HepG2 (cell line): ENCODE measurements around the gene POLE. TPM values are rescaled to one million over a fixed set of nuclear protein-coding genes. Genes with fewer than 3 reads are reported as not detected.

Source experiments
- HNRNPLL ChIP-seq: fragments of 200-400 bp; formaldehyde crosslinking; IDR thresholded peaks from 2 replicates; pipeline ENCODE4 v1.6.1; 2017; ENCODE audit warnings: mild to moderate bottlenecking, low read depth, low read length; ENCODE audit not compliant: poor library complexity, severe bottlenecking
- NFYB ChIP-seq: sonication (generic); formaldehyde crosslinking; IDR thresholded peaks from 2 replicates; pipeline ENCODE4 v1.4.0; 2020; ENCODE audit warnings: missing genetic modification reagents
- RFXAP ChIP-seq: sonication (generic); formaldehyde crosslinking; IDR thresholded peaks from 2 replicates; pipeline ENCODE4 v1.4.0; 2020; ENCODE audit warnings: missing genetic modification reagents, borderline replicate concordance
- USF2 ChIP-seq, 2 experiments: sonication (generic) in 1 of 2; formaldehyde crosslinking in 1 of 2; IDR thresholded peaks; 2 replicates each; pipeline versions ENCODE4 v1.5.1 to v1.6.1; 2011 to 2020; ENCODE audit warnings: borderline replicate concordance in 1 of 2, low read depth in 1 of 2, low read length in 1 of 2, mild to moderate bottlenecking in 1 of 2, missing genetic modification reagents in 1 of 2, moderate library complexity in 1 of 2
- ZNF564 ChIP-seq: sonication (generic); formaldehyde crosslinking; IDR thresholded peaks from 2 replicates; pipeline ENCODE4 v1.8.1; 2023; ENCODE audit warnings: mild to moderate bottlenecking, missing genetic modification reagents
- polyA plus RNA-seq, 8 experiments: library from polyadenylated mRNA; depleted of rRNA in 3 of 8; stranded (reverse) in 7 of 8; unstranded in 1 of 8; fragments of >200 nt; fragmentation: Illumina TruSeq in 4 of 8; extraction: Trizol in 4 of 8; gene quantifications; 2 replicates each; pipeline versions ENCODE4 v1.2.1 to v1.2.3, GENCODE V29; 2011 to 2016; ENCODE audit warnings: low read depth in 4 of 8, missing spikeins in 1 of 8, mixed read lengths in 1 of 8; ENCODE audit not compliant: insufficient read depth in 1 of 8
- total RNA-seq, 5 experiments: library from RNA; depleted of rRNA; stranded (reverse); fragments of >200 nt; fragmentation: Illumina TruSeq; extraction: Trizol; gene quantifications; 2 replicates each; pipeline ENCODE4 v1.2.3, GENCODE V29; 2016; ENCODE audit warnings: low read depth in 1 of 5
- TF ChIP-seq, protein P1 (sequence below): IDR thresholded peaks from 2 replicates; pipeline ENCODE4 v1.4.0; 2020; ENCODE audit warnings: mild to moderate bottlenecking, missing genetic modification reagents
- TF ChIP-seq, protein P2 (sequence below): sonication (generic); formaldehyde crosslinking; IDR thresholded peaks from 2 replicates; pipeline ENCODE4 v1.5.0; 2020; ENCODE audit warnings: missing genetic modification reagents
- TF ChIP-seq, protein P3 (sequence below): IDR thresholded peaks from 2 replicates; pipeline ENCODE4 v1.6.1; 2016; ENCODE audit warnings: control low read depth
- TF ChIP-seq, protein P4 (sequence below): sonication (generic); formaldehyde crosslinking; IDR thresholded peaks from 2 replicates; pipeline ENCODE4 v1.4.0; 2020; ENCODE audit warnings: missing genetic modification reagents, borderline replicate concordance
- TF ChIP-seq, protein P5 (sequence below): sonication (generic); formaldehyde crosslinking; IDR thresholded peaks from 2 replicates; pipeline ENCODE4 v1.5.0; 2020; ENCODE audit warnings: mild to moderate bottlenecking, missing genetic modification reagents

Gene POLE
- total and polyA plus RNA-seq, 2 of the 13 experiments (the other 11 are each of a cell fraction or from before 2014, with no cell fraction given), result 25.3 to 52.2 TPM

DNA sequence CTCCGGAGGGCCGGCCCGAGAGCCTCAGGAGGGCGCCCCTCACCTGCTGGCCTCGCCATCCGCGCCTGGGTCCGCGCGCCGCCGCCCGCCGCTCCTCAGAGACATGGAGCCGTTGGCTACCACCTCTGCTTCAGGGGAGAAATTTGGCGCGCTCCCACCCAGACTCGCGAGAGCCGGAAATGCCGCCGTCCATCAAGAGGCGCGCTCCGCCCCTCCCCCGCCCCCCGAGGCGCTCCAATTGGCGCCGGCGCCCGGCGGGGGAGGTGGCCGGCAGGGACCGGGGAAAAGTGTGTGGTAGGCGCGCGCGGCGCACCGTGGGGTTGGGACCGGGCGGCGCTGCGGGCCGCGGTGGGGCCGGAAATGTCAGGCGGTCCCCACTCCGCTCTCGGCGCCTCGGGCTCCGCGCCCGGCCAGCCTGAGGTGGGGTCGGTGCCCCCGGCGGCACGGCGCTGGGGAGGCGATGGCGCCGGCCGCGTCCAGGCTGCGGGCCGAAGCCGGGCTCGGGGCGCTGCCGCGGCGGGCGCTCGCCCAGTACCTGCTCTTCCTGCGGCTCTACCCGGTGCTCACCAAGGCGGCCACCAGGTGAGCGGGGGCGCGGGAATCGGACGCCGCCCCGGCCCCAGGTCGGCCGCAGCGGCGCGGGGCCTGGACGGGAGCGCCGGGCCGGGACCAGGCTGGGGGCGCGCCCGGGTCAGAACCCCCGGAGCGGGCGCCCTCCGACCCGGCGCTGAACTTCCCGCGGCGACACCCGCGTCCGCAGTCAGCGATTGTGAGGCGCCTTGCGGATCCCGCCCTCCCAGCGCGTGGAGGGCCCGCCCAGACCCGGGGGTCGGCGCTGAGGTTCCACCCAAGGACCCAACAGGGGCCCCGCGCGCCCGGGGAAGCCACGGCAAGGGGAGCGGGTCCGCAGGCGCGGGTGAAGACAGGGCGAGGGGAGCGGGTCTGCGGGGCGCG lies at the start of gene POLE, which contains the start of gene PXMP2 (continued):
- TF ChIP-seq, protein P1, sequence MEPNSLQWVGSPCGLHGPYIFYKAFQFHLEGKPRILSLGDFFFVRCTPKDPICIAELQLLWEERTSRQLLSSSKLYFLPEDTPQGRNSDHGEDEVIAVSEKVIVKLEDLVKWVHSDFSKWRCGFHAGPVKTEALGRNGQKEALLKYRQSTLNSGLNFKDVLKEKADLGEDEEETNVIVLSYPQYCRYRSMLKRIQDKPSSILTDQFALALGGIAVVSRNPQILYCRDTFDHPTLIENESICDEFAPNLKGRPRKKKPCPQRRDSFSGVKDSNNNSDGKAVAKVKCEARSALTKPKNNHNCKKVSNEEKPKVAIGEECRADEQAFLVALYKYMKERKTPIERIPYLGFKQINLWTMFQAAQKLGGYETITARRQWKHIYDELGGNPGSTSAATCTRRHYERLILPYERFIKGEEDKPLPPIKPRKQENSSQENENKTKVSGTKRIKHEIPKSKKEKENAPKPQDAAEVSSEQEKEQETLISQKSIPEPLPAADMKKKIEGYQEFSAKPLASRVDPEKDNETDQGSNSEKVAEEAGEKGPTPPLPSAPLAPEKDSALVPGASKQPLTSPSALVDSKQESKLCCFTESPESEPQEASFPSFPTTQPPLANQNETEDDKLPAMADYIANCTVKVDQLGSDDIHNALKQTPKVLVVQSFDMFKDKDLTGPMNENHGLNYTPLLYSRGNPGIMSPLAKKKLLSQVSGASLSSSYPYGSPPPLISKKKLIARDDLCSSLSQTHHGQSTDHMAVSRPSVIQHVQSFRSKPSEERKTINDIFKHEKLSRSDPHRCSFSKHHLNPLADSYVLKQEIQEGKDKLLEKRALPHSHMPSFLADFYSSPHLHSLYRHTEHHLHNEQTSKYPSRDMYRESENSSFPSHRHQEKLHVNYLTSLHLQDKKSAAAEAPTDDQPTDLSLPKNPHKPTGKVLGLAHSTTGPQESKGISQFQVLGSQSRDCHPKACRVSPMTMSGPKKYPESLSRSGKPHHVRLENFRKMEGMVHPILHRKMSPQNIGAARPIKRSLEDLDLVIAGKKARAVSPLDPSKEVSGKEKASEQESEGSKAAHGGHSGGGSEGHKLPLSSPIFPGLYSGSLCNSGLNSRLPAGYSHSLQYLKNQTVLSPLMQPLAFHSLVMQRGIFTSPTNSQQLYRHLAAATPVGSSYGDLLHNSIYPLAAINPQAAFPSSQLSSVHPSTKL (CRISPR knock-in tag), result 0 out of 2 replicates have a peak, but pooled peaks have one; percentile 42
- TF ChIP-seq ZNF564, result no peak
- TF ChIP-seq, protein P2, sequence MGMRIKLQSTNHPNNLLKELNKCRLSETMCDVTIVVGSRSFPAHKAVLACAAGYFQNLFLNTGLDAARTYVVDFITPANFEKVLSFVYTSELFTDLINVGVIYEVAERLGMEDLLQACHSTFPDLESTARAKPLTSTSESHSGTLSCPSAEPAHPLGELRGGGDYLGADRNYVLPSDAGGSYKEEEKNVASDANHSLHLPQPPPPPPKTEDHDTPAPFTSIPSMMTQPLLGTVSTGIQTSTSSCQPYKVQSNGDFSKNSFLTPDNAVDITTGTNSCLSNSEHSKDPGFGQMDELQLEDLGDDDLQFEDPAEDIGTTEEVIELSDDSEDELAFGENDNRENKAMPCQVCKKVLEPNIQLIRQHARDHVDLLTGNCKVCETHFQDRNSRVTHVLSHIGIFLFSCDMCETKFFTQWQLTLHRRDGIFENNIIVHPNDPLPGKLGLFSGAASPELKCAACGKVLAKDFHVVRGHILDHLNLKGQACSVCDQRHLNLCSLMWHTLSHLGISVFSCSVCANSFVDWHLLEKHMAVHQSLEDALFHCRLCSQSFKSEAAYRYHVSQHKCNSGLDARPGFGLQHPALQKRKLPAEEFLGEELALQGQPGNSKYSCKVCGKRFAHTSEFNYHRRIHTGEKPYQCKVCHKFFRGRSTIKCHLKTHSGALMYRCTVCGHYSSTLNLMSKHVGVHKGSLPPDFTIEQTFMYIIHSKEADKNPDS (CRISPR knock-in tag), result no peak
- TF ChIP-seq, protein P3, sequence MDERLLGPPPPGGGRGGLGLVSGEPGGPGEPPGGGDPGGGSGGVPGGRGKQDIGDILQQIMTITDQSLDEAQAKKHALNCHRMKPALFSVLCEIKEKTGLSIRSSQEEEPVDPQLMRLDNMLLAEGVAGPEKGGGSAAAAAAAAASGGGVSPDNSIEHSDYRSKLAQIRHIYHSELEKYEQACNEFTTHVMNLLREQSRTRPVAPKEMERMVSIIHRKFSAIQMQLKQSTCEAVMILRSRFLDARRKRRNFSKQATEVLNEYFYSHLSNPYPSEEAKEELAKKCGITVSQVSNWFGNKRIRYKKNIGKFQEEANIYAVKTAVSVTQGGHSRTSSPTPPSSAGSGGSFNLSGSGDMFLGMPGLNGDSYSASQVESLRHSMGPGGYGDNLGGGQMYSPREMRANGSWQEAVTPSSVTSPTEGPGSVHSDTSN, result peak; percentile 80
- TF ChIP-seq USF2 (IDR thresholded peaks at IDR 0.05; ENCODE audit: low read depth, low read length), result no peak
- no peak for TF ChIP-seq USF2 (CRISPR knock-in tag; IDR thresholded peaks at IDR 0.05; ENCODE audit: borderline replicate concordance)
- TF ChIP-seq, protein P4, sequence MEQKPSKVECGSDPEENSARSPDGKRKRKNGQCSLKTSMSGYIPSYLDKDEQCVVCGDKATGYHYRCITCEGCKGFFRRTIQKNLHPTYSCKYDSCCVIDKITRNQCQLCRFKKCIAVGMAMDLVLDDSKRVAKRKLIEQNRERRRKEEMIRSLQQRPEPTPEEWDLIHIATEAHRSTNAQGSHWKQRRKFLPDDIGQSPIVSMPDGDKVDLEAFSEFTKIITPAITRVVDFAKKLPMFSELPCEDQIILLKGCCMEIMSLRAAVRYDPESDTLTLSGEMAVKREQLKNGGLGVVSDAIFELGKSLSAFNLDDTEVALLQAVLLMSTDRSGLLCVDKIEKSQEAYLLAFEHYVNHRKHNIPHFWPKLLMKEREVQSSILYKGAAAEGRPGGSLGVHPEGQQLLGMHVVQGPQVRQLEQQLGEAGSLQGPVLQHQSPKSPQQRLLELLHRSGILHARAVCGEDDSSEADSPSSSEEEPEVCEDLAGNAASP (CRISPR knock-in tag), result peak; percentile 51
- TF ChIP-seq RFXAP (CRISPR knock-in tag), result peak; percentile 53; the same call in 1 of the 2 replicates
- TF ChIP-seq, protein P5, sequence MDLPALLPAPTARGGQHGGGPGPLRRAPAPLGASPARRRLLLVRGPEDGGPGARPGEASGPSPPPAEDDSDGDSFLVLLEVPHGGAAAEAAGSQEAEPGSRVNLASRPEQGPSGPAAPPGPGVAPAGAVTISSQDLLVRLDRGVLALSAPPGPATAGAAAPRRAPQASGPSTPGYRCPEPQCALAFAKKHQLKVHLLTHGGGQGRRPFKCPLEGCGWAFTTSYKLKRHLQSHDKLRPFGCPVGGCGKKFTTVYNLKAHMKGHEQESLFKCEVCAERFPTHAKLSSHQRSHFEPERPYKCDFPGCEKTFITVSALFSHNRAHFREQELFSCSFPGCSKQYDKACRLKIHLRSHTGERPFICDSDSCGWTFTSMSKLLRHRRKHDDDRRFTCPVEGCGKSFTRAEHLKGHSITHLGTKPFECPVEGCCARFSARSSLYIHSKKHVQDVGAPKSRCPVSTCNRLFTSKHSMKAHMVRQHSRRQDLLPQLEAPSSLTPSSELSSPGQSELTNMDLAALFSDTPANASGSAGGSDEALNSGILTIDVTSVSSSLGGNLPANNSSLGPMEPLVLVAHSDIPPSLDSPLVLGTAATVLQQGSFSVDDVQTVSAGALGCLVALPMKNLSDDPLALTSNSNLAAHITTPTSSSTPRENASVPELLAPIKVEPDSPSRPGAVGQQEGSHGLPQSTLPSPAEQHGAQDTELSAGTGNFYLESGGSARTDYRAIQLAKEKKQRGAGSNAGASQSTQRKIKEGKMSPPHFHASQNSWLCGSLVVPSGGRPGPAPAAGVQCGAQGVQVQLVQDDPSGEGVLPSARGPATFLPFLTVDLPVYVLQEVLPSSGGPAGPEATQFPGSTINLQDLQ (CRISPR knock-in tag), result no peak
- TF ChIP-seq NFYB, result peak; percentile 73
- TF ChIP-seq HNRNPLL, result peak; percentile 37
